NCI-H2196 treated with DMSO at 0.1 percent for 48 hours (cell line): ENCODE results near the gene NEDD4L.
"Not testable (repeated sequence)": the region's sequence is repeated elsewhere in the genome, so short reads cannot be mapped to it uniquely, and the experiment has no call there.

Experiments used
- DNase-seq: peaks from one replicate; lab custom pipeline; 2025; ENCODE audit not compliant: unreplicated experiment; lab: John Stamatoyannopoulos, UW

The NEDD4L gene

GRCh38 chr18:58361212-58361611 is 317.2 kb downstream of the NEDD4L start:
- no peak for DNase-seq

DNA sequence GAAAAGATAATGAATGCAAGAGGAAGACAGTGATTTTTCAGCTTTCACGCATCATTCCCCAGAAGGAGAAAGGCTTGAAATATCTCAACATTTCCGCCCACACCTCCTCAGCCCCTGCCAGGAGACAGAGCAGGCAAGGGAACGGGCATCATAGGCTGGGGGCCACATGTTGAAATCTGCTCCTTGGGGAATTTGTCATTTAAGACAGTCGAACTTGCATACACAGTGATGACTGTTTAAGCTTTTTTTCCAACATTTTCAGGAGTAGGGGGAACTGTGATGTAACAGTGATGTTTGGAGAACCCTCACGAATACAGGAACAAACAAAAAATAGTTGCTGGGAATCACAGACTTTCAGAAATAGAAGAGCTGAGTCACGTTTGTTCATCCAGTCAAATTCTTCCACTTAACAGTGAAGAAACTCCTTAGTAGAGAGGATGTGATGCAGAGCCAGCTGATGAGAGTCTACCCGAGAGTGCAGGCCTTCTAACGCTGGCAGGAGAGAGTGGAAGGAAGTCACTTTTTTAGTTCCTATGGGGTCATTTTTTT is 318.1 kb downstream of the NEDD4L start:
- DNase-seq: no peak

GRCh38 chr18:58362829-58363271 is 318.8 kb downstream of the NEDD4L start:
- DNase-seq: no peak

DNA sequence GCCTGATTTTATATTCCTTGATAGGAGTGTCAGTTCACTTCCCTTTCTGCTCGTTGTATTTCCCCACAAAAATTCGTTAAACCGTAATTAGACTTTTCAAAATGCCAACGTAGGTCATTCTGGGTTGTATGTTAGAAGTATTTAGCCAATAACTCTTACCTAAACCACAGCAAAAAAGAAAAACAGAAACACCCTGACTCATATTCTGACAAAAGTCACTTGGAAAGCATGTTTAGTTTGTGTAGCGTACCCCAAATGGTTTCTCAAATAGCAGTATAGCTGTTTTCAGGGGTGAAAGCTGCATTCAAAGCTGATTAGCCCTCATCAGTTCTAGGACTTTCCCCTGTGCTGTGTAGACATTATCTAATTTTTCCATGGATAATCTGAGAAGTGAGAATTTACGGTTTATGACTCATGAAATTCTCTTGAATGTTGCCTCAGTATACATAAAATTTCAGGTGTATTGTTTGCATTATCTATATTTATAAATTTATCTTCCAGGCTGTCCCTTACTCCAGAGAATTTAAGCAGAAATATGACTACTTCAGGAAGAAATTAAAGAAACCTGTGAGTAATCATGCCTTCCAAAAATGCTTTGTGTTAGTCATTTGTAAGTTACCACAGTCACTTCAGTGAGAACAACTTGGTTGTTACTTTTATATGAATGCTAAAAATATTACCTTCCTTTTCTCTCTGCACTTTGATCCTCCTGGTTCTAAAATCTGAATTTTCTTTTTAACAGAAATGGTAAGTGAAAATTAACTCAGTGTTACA is 319.9 kb downstream of the NEDD4L start:
- DNase-seq: no peak

DNA sequence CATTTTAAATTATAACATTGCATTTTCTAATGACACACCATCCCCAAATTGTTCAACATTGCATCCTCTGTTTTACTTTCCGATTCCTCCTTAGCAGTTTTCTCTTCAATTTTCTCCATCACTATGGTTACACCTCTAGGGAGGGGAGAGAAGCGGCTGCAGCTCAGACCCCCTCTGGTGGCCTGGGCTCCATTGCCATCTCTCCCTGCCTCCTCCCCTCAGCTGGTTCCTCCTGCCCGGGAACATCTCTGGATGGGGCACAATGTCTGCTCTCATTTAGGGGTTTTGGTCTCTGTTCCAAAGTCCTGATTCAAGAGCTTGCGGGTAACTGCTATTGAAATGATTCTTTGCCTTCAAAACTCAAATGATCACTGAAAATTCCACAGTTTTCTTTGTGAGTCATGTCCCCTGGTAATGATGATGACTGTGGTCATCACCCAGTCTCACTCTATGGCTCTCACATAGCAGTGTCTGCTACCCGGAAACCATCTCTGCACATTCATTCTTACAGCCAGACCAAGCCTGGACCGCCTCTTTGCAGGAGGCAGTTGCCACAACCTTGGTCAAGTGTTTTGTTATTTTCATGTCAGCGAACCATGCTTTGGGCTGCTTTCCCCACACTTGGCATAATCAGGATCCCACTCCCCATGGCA is 321.0 kb downstream of the NEDD4L start:
- no peak for DNase-seq

DNA sequence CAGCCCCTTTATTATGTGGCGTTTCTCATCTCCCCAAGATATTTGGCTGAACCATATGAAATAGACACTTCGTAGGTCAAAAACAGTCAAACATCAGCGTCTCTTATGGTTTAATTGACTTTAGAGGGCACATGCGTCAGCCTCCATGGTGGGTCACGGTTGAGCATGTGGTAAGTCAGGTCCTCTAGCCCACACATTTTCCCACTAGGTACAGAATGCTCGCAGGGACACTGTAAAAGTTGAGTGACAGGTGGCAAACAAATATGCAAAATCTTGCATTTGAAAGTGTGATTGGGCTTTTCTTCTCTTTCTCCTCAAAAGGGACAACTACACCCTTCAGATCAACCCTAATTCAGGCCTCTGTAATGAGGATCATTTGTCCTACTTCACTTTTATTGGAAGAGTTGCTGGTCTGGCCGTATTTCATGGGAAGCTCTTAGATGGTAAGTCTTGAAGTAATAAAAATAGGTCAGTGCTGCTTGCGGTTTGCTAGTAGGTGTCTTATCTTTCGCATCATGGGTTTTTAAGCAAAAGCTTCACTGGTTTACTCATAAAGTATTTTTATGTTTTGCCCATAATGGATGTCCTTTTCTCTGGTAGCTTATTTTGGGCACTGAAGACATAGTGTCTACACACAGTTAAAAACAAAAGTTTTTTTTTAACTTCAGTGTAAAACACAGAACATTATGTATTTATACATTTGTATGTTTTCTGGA is 323.6 kb downstream of the NEDD4L start:
- no peak for DNase-seq

- DNase-seq: no peak
Measured at GRCh38 chr18:58369616-58370015, 325.6 kb downstream of the NEDD4L start.

- DNase-seq: no peak
Measured at GRCh38 chr18:58370038-58370580, 326.1 kb downstream of the NEDD4L start.

GRCh38 chr18:58370612-58371011 is 326.6 kb downstream of the NEDD4L start:
- no peak for DNase-seq

GRCh38 chr18:58373481-58373880 is 329.5 kb downstream of the NEDD4L start:
- DNase-seq: no peak

DNA sequence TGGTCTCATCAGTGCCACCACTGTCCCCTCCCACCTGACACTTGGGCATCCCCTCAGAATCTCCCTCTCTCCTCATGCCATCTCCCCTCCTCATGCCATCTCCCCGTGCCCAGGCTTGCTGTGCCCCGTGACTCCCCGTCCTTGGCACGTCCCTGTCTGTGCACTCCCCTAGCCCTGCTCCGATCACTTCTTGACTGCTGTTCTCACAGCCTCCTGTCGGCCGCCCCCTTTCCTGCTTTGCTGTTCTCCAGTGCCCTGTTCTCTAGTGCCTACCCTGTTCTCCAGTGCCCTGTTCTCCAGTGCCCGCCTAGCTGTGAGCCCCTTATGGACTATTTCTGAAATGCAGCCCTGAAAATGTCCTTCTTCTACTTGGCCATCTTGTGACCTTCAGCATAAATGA is 331.0 kb downstream of the NEDD4L start:
- no peak for DNase-seq

GRCh38 chr18:58378411-58379379 is 334.7 kb downstream of the NEDD4L start:
- DNase-seq: no peak

DNA sequence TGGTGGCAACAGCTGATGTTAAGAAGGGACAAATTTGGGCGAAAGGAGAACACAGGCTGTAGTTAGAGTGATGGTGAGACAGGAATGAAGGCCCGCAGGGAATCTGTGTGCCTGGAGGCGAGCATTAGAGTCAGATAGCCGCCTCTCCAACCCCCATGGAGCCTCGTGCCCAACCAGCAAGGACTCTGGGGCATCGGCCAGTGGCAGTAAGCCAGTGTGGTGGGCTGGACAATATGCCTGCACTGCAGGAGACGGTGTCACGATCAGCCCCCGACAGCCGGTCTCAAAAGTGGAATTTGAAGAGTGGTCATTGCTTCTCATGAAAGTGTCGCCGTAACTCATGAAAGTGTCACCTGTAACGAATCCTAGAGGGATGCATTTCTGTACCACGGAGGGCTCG is 335.4 kb downstream of the NEDD4L start:
- no peak for DNase-seq

GRCh38 chr18:58380113-58380512 is 336.1 kb downstream of the NEDD4L start:
- DNase-seq: not testable (repeated sequence)

DNA sequence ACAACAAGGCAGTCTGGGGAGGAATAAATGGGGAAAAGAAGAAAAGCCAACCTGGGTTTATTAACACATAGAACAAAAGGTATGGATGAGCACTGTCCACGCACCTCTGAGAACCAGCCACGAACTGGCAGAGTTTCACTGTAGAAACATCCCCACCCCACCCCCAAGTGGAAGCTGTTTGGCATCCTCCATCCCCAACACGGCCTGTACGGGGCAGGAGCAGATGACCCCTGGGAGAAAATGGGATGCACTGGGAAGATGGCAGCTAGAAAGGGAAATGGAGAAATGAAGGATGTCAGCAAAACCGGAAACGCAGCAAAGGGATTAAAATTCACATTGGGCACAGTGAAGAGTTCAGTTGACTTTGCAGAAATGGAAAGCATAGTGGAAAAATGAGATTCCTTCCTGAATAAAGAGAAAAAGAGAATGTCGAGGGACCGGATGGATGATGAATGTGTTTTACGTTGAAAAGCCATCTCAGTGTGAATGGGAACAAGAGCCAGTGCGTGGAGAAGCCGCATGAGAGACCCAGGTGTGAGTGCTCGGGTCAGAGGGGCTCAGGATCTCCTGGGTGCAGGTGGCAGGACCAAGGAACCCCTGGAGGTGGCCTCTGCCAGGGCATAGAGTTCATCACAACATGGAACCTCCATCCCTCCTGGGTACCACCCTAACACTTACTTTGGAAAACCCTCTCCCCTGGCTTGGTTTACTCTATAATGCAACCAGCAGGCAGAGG is 337.8 kb downstream of the NEDD4L start:
- DNase-seq: no peak

- DNase-seq: no peak
Measured at GRCh38 chr18:58382446-58382845, 338.4 kb downstream of the NEDD4L start.

DNA sequence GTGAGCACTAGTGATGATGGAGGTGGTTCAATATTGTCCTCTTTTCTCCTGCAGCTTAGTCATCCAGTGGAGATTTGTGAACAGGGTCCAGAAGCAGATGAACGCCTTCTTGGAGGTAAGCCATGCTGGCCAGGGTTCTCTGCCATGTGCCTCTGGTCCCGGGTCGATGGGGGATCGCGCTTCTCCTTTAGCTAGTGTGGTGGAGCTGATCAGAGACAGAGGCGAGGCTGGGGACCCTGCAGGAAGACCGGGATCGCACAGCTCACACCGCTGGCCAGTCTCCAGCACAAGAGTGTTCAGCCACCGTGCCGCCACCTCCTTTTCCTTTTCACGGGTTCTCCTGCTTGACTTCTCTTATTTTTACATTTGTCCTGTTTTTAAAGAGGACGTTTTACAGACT is 341.4 kb downstream of the NEDD4L start:
- DNase-seq: no peak

GRCh38 chr18:58386780-58387179 is 342.8 kb downstream of the NEDD4L start:
- DNase-seq: no peak

DNA sequence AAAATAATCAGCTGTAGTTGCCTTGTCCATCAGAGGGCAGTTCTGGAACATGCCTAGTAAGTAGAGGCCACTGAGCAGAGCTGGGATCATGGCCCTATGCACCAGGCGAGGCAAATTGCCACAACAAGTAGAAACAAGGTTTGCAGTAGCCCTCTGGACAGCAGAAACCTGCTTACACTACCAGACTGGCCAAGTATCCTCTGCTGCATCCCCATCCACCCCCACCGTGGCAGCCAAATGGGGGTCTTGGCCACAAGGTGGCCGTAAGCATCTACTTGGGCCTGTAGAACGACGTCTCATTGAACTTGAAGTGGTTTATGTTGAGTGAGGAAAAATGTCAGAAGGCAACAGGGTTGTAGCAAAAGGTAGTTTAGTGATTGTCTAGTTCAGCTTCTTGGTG is 343.7 kb downstream of the NEDD4L start:
- DNase-seq: no peak

GRCh38 chr18:58388736-58389135 is 344.7 kb downstream of the NEDD4L start:
- no peak for DNase-seq
